IMR-90 (cell line): ENCODE data around the gene CRAMP1.
"Not testable (repeated sequence)": the region's sequence is repeated elsewhere in the genome, so short reads cannot be mapped to it uniquely, and the experiment has no call there.

Experiments
- FOS ChIP-seq: fragments of 150-350 bp; IDR thresholded peaks from 2 replicates; pipeline ENCODE4 v1.6.1; 2016; ENCODE audit warnings: low read depth, low read length
- MAZ ChIP-seq: IDR thresholded peaks from 2 replicates; pipeline ENCODE4 v1.6.1; 2012; ENCODE audit warnings: low read depth, mild to moderate bottlenecking, low read length, improper control_type of control experiment, moderate library complexity, borderline replicate concordance
- POLR2A ChIP-seq: IDR thresholded peaks from 2 replicates; pipeline ENCODE4 v1.6.1; 2012; ENCODE audit warnings: mild to moderate bottlenecking, low read depth, low read length
- RAD21 ChIP-seq: IDR thresholded peaks from 2 replicates; pipeline ENCODE4 v1.6.1; 2012; ENCODE audit warnings: low read length, improper control_type of control experiment
- RCOR1 ChIP-seq: IDR thresholded peaks from 2 replicates; pipeline ENCODE4 v1.6.1; 2012; ENCODE audit warnings: mild to moderate bottlenecking, low read length, improper control_type of control experiment; ENCODE audit not compliant: insufficient replicate concordance
- RFX5 ChIP-seq: IDR thresholded peaks from 2 replicates; pipeline ENCODE4 v1.8.0; 2012; ENCODE audit warnings: low read depth, mild to moderate bottlenecking, low read length, moderate library complexity
- SMC3 ChIP-seq: fragments of 150-350 bp; IDR thresholded peaks from 2 replicates; pipeline ENCODE4 v1.6.1; 2016; ENCODE audit warnings: low read depth, mild to moderate bottlenecking, antibody characterized with exemption, low read length, moderate library complexity
- TF ChIP-seq, protein P1 (sequence below): conservative IDR thresholded peaks from 2 replicates; pipeline ENCODE4 v1.5.1; 2012; ENCODE audit warnings: mild to moderate bottlenecking, low read depth, low read length, improper control_type of control experiment
- TF ChIP-seq, protein P2 (sequence below): fragments of 150-350 bp; IDR thresholded peaks from 2 replicates; pipeline ENCODE4 v1.6.1; 2017; ENCODE audit warnings: mild to moderate bottlenecking, antibody characterized with exemption, low read length, low read depth
- TF ChIP-seq, protein P3 (sequence below): fragments of 150-350 bp; IDR thresholded peaks from 2 replicates; pipeline ENCODE4 v1.6.1; 2016; ENCODE audit warnings: low read depth, mild to moderate bottlenecking, low read length, moderate library complexity, borderline replicate concordance

DNA sequence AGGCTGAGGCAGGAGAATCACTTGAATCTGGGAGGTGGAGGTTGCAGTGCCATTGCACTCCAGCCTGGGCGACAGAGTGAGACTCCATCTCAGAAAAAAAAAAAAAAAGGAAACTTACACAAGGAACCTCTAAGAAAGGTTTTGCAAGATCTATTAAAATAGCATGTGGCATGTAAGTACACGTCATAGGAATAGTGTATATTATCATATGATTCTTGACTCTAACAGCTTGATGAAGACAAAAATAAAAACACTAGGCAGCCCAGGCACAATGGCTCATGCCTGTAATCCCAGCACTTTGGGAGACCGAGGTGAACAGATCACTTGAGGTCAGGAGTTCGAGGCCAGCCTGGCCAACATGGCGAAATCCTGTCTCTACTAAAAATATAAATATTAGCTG is 16.6 kb upstream of the CRAMP1 start:
- TF ChIP-seq POLR2A, SMC3, RAD21, RFX5, RCOR1, MAZ, FOS: not testable (repeated sequence)
- TF ChIP-seq, protein P1, sequence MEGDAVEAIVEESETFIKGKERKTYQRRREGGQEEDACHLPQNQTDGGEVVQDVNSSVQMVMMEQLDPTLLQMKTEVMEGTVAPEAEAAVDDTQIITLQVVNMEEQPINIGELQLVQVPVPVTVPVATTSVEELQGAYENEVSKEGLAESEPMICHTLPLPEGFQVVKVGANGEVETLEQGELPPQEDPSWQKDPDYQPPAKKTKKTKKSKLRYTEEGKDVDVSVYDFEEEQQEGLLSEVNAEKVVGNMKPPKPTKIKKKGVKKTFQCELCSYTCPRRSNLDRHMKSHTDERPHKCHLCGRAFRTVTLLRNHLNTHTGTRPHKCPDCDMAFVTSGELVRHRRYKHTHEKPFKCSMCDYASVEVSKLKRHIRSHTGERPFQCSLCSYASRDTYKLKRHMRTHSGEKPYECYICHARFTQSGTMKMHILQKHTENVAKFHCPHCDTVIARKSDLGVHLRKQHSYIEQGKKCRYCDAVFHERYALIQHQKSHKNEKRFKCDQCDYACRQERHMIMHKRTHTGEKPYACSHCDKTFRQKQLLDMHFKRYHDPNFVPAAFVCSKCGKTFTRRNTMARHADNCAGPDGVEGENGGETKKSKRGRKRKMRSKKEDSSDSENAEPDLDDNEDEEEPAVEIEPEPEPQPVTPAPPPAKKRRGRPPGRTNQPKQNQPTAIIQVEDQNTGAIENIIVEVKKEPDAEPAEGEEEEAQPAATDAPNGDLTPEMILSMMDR = not testable (repeated sequence)
- TF ChIP-seq, protein P2, sequence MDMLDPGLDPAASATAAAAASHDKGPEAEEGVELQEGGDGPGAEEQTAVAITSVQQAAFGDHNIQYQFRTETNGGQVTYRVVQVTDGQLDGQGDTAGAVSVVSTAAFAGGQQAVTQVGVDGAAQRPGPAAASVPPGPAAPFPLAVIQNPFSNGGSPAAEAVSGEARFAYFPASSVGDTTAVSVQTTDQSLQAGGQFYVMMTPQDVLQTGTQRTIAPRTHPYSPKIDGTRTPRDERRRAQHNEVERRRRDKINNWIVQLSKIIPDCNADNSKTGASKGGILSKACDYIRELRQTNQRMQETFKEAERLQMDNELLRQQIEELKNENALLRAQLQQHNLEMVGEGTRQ = not testable (repeated sequence)
- TF ChIP-seq, protein P3, sequence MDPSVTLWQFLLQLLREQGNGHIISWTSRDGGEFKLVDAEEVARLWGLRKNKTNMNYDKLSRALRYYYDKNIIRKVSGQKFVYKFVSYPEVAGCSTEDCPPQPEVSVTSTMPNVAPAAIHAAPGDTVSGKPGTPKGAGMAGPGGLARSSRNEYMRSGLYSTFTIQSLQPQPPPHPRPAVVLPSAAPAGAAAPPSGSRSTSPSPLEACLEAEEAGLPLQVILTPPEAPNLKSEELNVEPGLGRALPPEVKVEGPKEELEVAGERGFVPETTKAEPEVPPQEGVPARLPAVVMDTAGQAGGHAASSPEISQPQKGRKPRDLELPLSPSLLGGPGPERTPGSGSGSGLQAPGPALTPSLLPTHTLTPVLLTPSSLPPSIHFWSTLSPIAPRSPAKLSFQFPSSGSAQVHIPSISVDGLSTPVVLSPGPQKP = not testable (repeated sequence)
